Stimulated activated CD4-positive, alpha-beta T cell treated with anti-CD3 and anti-CD28 coated beads, TNF-alpha, amount 100 ng/mL, for 48 hours (primary cell): ENCODE data around the gene TERT.

ENCODE experiments used
- DNase-seq, 3 donors: peaks; one replicate each; pipeline ENCODE4 v3.0.0-alpha.2; 2020; ENCODE audit warnings: low read depth in 3 of 3

The TERT gene

DNA sequence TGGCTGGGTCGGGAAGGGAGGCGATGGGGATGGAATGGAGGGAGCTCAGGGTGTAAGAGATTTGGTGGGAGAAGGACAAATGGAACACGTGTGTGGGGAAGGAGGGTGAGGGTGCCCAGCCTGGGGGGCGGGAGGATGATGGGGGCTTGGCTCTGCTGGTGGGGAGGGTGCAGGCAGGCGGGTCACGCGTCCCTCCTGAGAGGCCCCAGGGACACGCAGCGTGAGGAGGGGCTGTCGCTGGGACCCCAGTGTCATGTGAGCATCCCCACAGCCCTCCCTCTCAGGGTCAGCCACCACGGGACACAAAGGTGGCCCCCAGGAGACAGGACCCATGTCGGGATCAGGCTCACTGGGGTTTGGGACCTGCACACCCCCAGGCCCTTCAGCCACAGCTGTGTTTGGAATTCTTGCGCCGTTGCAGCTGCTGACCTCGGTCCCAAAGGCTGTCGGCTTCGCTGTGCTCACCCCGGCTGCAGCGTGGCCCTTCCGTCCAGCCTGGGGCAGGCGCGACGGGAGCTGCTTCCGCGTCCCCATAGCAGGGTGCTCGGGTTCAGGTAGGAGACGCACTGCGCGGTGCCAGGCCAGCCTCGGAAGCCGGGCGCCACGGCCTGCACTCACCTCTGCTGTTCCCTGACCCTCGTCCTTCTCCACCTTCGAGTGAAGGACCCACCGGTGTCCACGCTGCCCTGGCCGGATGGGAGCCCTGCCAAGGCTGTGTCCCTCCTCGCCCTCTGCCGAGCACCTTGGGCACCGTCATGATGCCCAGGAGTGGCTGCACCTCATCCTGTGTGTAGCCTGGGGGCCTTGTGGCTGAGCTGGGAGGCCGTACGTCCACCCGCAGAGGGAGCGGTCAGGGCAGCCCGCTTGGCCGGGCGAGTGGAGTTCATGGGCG lies 88.1 kb downstream of the TERT start:
- no peak for DNase-seq

DNA sequence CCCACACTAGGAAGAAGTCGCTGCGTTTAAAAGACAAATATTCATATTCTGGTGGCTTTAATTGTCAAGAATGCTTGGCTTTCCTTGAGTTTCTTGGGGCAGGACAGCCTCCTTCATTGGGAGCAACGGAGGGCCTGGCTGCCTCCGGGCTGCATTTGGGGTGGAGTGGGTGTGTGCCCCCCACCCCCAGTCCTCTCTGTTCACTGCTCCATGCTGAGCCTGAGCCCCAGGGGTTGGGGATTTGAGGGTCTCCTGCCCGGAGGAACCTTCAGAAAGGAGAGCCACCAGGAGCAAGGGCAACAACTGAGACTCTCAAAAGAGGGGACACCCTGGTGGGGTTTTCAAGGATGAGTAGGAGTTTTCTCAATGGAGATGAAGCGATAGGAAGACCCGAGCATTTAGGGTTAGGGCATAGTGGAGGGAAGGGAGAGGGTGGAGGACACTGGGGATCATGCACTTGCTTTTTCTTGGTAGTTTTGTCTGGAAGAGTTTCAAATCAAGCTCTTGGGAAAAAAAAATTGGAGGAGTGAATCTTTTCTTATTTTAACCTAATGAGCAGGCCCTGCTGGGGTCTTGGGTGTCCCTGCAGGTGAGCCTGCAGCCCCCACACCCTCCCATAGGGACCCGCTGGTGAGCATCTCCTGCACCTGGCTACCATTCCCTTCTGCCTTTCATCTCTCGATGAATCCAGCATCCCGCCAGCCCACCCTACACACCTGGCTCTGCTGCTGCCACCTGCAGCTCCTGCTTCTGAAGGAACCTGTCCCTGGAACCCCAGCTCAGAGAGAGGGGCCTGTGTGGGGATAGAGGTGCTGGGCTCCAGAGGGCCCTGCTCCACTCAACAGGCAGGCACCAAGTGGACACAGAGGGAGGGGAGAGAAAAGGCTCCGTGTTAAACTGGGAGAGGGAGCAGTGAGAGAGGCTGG lies 89.3 kb downstream of the TERT start:
- no peak for DNase-seq

DNA sequence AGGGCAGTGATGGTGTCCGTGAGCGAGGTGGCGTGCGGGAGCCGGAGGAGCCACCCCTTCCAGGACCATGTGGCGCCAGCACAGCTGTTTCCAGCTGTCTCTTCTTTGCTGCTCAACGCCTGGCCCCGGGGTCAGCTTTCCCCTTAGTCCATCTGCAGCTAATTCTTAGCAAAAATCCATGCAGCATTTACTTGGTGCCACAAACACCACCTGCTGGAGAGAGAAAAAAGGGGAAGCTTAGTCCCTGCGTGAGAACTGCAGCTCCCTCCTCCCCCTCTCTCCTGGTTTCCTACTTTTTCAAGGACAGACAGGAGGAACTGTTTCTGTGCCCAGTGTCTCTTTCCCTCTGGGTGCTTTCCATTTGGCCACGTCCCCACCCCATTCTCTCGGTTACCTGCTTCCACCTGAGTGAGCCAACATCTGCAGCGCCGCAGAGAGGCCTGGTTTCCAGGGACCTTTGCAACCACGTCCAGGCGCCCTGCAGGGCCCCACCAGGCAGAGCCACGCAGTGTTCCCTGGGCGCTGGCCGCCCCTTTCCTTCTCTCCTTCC lies 90.1 kb downstream of the TERT start:
- DNase-seq: no peak

DNA sequence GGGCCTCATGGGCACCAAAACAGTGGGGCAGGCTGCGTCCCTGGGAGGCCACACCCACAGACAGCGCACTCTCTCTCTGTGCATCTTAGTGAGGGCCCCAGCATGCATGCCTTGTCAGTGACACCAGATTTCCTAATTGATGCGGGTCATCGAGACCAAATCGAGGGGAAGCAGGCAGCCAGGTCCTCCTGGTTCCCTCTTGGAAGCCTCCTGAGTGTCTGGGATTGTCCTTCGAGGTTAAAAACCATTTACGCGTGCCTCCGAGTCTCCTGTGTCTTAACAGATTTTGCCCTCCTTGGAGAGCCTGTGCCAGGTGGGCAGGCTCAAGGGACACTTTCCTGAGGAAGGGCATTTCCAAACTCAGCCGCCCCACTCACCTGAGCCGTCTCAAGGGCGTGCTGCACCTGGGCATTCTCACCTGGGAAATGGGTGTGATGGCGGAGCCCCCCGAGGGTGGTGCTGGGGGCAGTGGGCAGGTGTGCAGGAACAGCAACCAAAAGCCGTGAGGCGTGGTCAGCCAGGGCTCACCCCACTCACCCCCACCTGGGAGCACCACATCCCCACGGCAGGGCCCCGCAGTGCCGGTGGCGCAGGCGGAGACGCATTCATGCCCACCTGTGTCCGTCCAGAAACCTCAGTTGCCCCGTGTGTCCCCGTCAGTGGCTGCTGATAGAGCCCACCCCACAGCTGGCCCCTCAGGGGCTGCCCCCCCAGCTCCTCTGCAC lies 90.7 kb downstream of the TERT start:
- DNase-seq: no peak

DNA sequence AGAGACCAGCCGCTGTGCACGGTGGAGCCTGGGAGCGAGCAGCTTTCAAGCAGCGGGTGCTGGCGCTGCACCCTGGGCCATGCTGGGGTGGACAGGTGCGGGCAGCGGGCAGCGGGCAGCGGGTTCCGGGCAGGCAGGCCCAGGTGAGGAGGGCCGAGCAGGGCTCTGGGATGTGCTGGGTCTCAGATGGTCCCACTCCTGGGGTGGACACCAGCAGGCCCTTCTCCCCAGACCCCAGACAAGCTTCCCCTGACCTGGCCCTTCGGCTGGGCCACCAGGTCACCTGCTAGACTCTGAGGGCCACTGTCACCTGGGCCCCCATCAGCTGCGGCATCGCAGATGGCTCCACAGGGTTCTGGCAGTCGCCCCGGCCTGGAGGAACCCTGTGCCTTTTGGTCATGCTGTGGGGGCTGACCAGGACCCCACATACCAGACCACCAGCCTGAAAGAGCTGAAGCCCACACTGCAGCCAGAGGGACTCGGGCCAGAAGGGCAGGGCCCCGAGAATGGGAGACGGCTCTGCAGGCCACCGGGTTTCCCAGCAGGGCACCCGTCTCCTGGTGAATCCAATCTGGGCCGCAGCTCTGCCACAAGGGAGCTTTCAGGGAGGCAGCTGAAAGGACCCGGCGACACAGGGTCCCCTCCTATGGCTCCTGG lies 91.4 kb downstream of the TERT start:
- no peak for DNase-seq
